Measurements from ENCODE around the gene FGG.

Gene FGG

GRCh38 chr4:154612472-154613414, at the start of gene FGG:
Gene FGG, minus strand, starts transcription at chr4:154612656. Its CDS starts 47 bp downstream, at chr4:154612609.
- H3K27ac Mint-ChIP-seq, result no peak within 1 kb of the TSS
- H3K4me3 Mint-ChIP-seq, result no peak within 1 kb of the TSS
- peaks cover 10% of the 10 kb centered on the region for H3K27me3 Mint-ChIP-seq
- peaks cover 6% of the 10 kb centered on the region for H3K4me1 Mint-ChIP-seq
- no peak for ATAC-seq
- H3K36me3 Mint-ChIP-seq (ENCODE audit: low read depth), result no peaks in the 10 kb centered on the region
- no peak for DNase-seq
- H3K9me3 Mint-ChIP-seq, result no peaks in the 10 kb centered on the region

- DNase-seq, result no peak
- Mint-ChIP-seq H3K27me3 (peaks cover 14% of the 10 kb centered on the region), H3K9me3 (peaks cover 3% of the 10 kb centered on the region), H3K4me3 (no peak overlapping the region), H3K36me3 (ENCODE audit: low read depth) (no peaks in the 10 kb centered on the region), H3K4me1 (no peaks in the 10 kb centered on the region), H3K27ac (no peak overlapping the region)
- ATAC-seq, result no peak
Observed at GRCh38 chr4:154660052-154660451, 47.6 kb upstream of the FGG start.

- H3K36me3 Mint-ChIP-seq (ENCODE audit: low read depth), result no peaks in the 10 kb centered on the region
- ATAC-seq, result no peak
- no peak overlapping the region for H3K4me3 Mint-ChIP-seq
- no peaks in the 10 kb centered on the region for H3K4me1 Mint-ChIP-seq
- peaks cover 10% of the 10 kb centered on the region for H3K27me3 Mint-ChIP-seq
- no peak for DNase-seq
- no peak overlapping the region for H3K27ac Mint-ChIP-seq
- peaks cover 3% of the 10 kb centered on the region for H3K9me3 Mint-ChIP-seq
Observed at GRCh38 chr4:154658680-154659405, 46.4 kb upstream of the FGG start.

DNA sequence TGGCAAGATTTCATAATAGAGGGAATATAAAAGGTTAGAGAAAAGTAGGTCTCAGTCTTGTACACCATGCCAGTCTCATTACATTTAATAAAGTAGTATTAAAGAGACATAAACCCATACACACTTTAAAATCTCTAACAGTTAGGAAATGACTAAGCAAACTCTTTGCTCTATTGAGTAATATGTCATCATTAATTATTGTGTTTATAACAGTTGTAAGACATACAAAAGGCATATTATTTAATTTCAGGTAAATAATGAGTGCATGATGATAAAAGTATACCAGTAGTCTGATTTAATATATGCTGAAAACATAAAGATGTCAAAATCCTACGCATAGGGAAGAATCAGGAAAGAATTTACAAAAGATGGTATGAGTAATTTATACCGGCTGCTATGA, 31.0 kb upstream of the FGG start:
- Mint-ChIP-seq H3K27me3 (peaks cover 12% of the 10 kb centered on the region), H3K4me3 (no peak overlapping the region), H3K4me1 (no peaks in the 10 kb centered on the region), H3K27ac (no peak overlapping the region), H3K36me3 (ENCODE audit: low read depth) (no peaks in the 10 kb centered on the region), H3K9me3 (no peaks in the 10 kb centered on the region)
- ATAC-seq (no peak), DNase-seq (no peak)

- no peak overlapping the region for H3K4me3 Mint-ChIP-seq
- no peaks in the 10 kb centered on the region for H3K36me3 Mint-ChIP-seq (ENCODE audit: low read depth)
- DNase-seq (no peak), ATAC-seq (no peak)
- H3K27ac Mint-ChIP-seq, result no peak overlapping the region
- H3K9me3 Mint-ChIP-seq, result no peaks in the 10 kb centered on the region
- peaks cover 12% of the 10 kb centered on the region for H3K27me3 Mint-ChIP-seq
- no peaks in the 10 kb centered on the region for H3K4me1 Mint-ChIP-seq
Observed at GRCh38 chr4:154642373-154643009, 30.0 kb upstream of the FGG start.

- Mint-ChIP-seq H3K36me3 (ENCODE audit: low read depth) (peaks cover 1% of the 10 kb centered on the region), H3K27me3 (peaks cover 13% of the 10 kb centered on the region), H3K9me3 (peaks cover 4% of the 10 kb centered on the region), H3K4me1 (no peaks in the 10 kb centered on the region), H3K27ac (no peak overlapping the region), H3K4me3 (no peak overlapping the region)
- DNase-seq (no peak), ATAC-seq (no peak)
Observed at GRCh38 chr4:154640999-154641398, 28.5 kb upstream of the FGG start.

DNA sequence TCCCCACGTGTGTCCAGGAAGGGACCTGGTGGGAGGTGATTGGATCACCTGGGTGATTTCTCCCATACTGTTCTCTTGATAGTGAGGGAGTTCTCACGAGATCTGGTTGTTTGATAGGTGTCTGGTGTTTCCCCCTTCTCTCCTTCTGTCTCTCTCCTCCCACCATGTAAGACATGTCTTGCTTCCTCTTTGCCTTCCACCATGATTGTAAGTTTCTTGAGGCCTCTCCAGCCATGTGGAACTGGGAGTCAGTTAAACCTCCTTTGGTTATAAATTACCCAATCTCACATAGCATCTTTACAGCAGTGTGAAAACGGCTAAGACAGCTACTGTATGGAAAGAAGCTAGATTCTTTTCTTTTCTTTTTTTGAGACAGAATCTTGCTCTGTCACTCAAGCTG, 21.6 kb upstream of the FGG start:
- peaks cover 30% of the 10 kb centered on the region for H3K27me3 Mint-ChIP-seq
- peaks cover 1% of the 10 kb centered on the region for H3K36me3 Mint-ChIP-seq (ENCODE audit: low read depth)
- no peak overlapping the region for H3K27ac Mint-ChIP-seq
- H3K9me3 Mint-ChIP-seq, result peaks cover 4% of the 10 kb centered on the region
- no peak for DNase-seq
- no peak for ATAC-seq
- H3K4me1 Mint-ChIP-seq, result no peaks in the 10 kb centered on the region
- no peak overlapping the region for H3K4me3 Mint-ChIP-seq

GRCh38 chr4:154631828-154632227, 19.4 kb upstream of the FGG start:
- H3K36me3 Mint-ChIP-seq (ENCODE audit: low read depth), result no peaks in the 10 kb centered on the region
- no peak for DNase-seq
- H3K27me3 Mint-ChIP-seq, result peaks cover 27% of the 10 kb centered on the region
- no peak for ATAC-seq
- H3K4me3 Mint-ChIP-seq, result no peak overlapping the region
- peaks cover 4% of the 10 kb centered on the region for H3K9me3 Mint-ChIP-seq
- H3K27ac Mint-ChIP-seq, result no peak overlapping the region
- H3K4me1 Mint-ChIP-seq, result no peaks in the 10 kb centered on the region

GRCh38 chr4:154630324-154630723, 17.9 kb upstream of the FGG start:
- ATAC-seq (no peak), DNase-seq (no peak)
- H3K27me3 Mint-ChIP-seq, result peaks cover 32% of the 10 kb centered on the region
- no peaks in the 10 kb centered on the region for H3K9me3 Mint-ChIP-seq
- no peak overlapping the region for H3K27ac Mint-ChIP-seq
- H3K4me1 Mint-ChIP-seq, result no peaks in the 10 kb centered on the region
- no peak overlapping the region for H3K4me3 Mint-ChIP-seq
- no peaks in the 10 kb centered on the region for H3K36me3 Mint-ChIP-seq (ENCODE audit: low read depth)

- Mint-ChIP-seq H3K27ac (no peak overlapping the region), H3K9me3 (no peaks in the 10 kb centered on the region), H3K4me1 (no peaks in the 10 kb centered on the region), H3K36me3 (ENCODE audit: low read depth) (no peaks in the 10 kb centered on the region), H3K27me3 (peaks cover 26% of the 10 kb centered on the region), H3K4me3 (no peak overlapping the region)
- DNase-seq (peak; percentile 69), ATAC-seq (peak; percentile 98)
Observed at GRCh38 chr4:154626793-154627484, 14.5 kb upstream of the FGG start.

DNA sequence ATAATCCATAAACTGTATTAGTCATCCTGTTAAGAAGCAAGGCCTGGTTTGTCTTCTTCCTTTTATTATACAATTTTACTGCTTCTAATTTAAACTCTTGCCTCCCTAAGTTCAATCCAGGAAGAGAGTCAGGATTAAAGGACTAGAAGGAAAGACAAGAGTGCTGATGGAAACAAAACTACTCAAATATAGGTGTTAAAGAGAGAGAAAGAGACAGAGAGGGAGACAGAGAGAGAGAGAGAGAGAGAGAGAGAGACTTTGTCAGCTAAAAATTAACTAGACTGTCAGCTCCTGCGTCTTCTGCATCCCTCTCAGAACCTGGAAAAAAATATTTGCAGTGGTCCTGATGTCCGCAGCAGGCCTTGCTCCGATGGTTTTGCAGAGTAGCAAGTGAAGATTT, 13.5 kb upstream of the FGG start:
- Mint-ChIP-seq H3K36me3 (ENCODE audit: low read depth) (no peaks in the 10 kb centered on the region), H3K27ac (no peak overlapping the region), H3K27me3 (peaks cover 20% of the 10 kb centered on the region), H3K9me3 (no peaks in the 10 kb centered on the region), H3K4me3 (no peak overlapping the region), H3K4me1 (no peaks in the 10 kb centered on the region)
- ATAC-seq (no peak), DNase-seq (no peak)

GRCh38 chr4:154623995-154624394, 11.5 kb upstream of the FGG start:
- ATAC-seq (no peak), DNase-seq (no peak)
- Mint-ChIP-seq H3K9me3 (no peaks in the 10 kb centered on the region), H3K4me1 (no peaks in the 10 kb centered on the region), H3K4me3 (no peak overlapping the region), H3K27me3 (peaks cover 10% of the 10 kb centered on the region), H3K36me3 (ENCODE audit: low read depth) (no peaks in the 10 kb centered on the region), H3K27ac (no peak overlapping the region)

- Mint-ChIP-seq H3K4me3 (no peak overlapping the region), H3K4me1 (no peaks in the 10 kb centered on the region), H3K36me3 (ENCODE audit: low read depth) (no peaks in the 10 kb centered on the region), H3K27ac (no peak overlapping the region), H3K27me3 (peaks cover 10% of the 10 kb centered on the region), H3K9me3 (no peaks in the 10 kb centered on the region)
- DNase-seq, result no peak
- no peak for ATAC-seq
Observed at GRCh38 chr4:154623436-154623835, 11.0 kb upstream of the FGG start.

- DNase-seq (no peak), ATAC-seq (no peak)
- Mint-ChIP-seq H3K27ac (no peak overlapping the region), H3K4me3 (no peak overlapping the region), H3K36me3 (ENCODE audit: low read depth) (no peaks in the 10 kb centered on the region), H3K9me3 (no peaks in the 10 kb centered on the region), H3K4me1 (no peaks in the 10 kb centered on the region), H3K27me3 (peaks cover 10% of the 10 kb centered on the region)
Observed at GRCh38 chr4:154622598-154622997, 10.1 kb upstream of the FGG start.

Measured in activated naive CD8-positive, alpha-beta T cell treated with anti-CD3 and anti-CD28 coated beads, Interleukin-2, amount 50 U/mL, for 24 hours (primary cell).